Nephron (organoid): ENCODE measurements around the gene VOPP1.
"Not testable (repeated sequence)": the region's sequence is repeated elsewhere in the genome, so short reads cannot be mapped to it uniquely, and the experiment has no call there.

ENCODE experiments used
- H3K27ac Mint-ChIP-seq, 3 experiments: 2 replicates each; pipeline ENCODE4 v1.8.0; 2020; ENCODE audit warnings: mixed read lengths in 3 of 3, mild to moderate bottlenecking in 2 of 3, moderate library complexity in 1 of 3
- H3K27me3 Mint-ChIP-seq: 2 replicates; pipeline ENCODE4 v1.8.0; 2021; ENCODE audit warnings: low read depth, mild to moderate bottlenecking, moderate library complexity, mixed read lengths
- H3K36me3 Mint-ChIP-seq: 2 replicates; pipeline ENCODE4 v1.8.0; 2020; ENCODE audit warnings: low read depth, mixed read lengths
- H3K4me1 Mint-ChIP-seq: 2 replicates; pipeline ENCODE4 v1.8.0; 2020; ENCODE audit warnings: mixed read lengths
- H3K4me3 Mint-ChIP-seq, 3 experiments: 2 replicates each; pipeline ENCODE4 v1.8.0; 2020; ENCODE audit warnings: mild to moderate bottlenecking in 3 of 3, mixed read lengths in 3 of 3, moderate library complexity in 2 of 3
- H3K9me3 Mint-ChIP-seq: 2 replicates; pipeline ENCODE4 v1.8.0; 2020; ENCODE audit warnings: mixed read lengths
- CTCF ChIP-seq, 3 experiments: fragments of 200-600 bp; sonication (generic); IDR thresholded peaks; one replicate each; pipeline ENCODE4 v1.5.0; 2021; ENCODE audit warnings: antibody characterized with exemption in 3 of 3; ENCODE audit not compliant: unreplicated experiment in 3 of 3

The VOPP1 gene

GRCh38 chr7:55587687-55588378 is 15.5 kb upstream of the VOPP1 start:
- TF ChIP-seq CTCF (IDR thresholded peaks at IDR 0.05; ENCODE audit: unreplicated experiment in 3 of 3): no peak
- Mint-ChIP-seq H3K4me1 (no peaks in the 10 kb centered on the region), H3K27me3 (peaks cover 20% of the 10 kb centered on the region), H3K36me3 (no peaks in the 10 kb centered on the region), H3K4me3 (no peak overlapping the region), H3K27ac (no peak overlapping the region), H3K9me3 (no peaks in the 10 kb centered on the region)

- H3K4me3 Mint-ChIP-seq, H3K4me1 Mint-ChIP-seq, H3K36me3 Mint-ChIP-seq, H3K27ac Mint-ChIP-seq, H3K27me3 Mint-ChIP-seq, H3K9me3 Mint-ChIP-seq: not testable (repeated sequence)
These were observed 10.4 kb upstream of the VOPP1 start for GRCh38 chr7:55582656-55583055.

GRCh38 chr7:55576753-55577152 is 4.5 kb upstream of the VOPP1 start:
- Mint-ChIP-seq H3K9me3 (peaks cover 4% of the 10 kb centered on the region), H3K27me3 (peaks cover 13% of the 10 kb centered on the region), H3K27ac (no peak overlapping the region), H3K4me1 (peaks cover 18% of the 10 kb centered on the region), H3K4me3 (no peak overlapping the region), H3K36me3 (no peaks in the 10 kb centered on the region)
- TF ChIP-seq CTCF (IDR thresholded peaks at IDR 0.05; ENCODE audit: unreplicated experiment in 3 of 3): no peak

DNA sequence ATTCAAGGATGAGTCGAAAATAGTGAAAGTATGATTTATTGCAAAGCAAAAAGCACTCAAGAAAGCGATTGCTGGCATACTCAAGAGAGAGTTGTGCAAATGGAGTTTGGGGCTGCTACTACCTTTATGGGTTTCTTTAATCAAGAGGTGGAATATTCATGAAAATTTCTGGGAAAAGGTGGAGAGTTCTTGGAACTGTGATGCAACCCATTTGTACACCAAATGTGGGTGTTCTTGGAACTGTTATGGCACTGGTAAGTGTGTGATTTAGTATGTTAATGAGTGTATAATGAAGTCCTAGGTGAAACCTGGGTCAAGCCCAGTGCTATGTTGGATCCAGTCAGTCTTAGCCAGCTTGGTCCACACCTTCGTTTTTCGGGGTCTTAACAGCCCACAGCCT is 3.4 kb upstream of the VOPP1 start:
- peaks cover 23% of the 10 kb centered on the region for H3K4me1 Mint-ChIP-seq
- H3K4me3 Mint-ChIP-seq: no peak overlapping the region
- no peaks in the 10 kb centered on the region for H3K36me3 Mint-ChIP-seq
- H3K27ac Mint-ChIP-seq: no peak overlapping the region
- no peak for TF ChIP-seq CTCF (IDR thresholded peaks at IDR 0.05; ENCODE audit: unreplicated experiment in 3 of 3)
- H3K9me3 Mint-ChIP-seq: peaks cover 2% of the 10 kb centered on the region
- peaks cover 13% of the 10 kb centered on the region for H3K27me3 Mint-ChIP-seq

GRCh38 chr7:55575098-55575497 is 2.8 kb upstream of the VOPP1 start:
- Mint-ChIP-seq H3K9me3 (peaks cover 2% of the 10 kb centered on the region), H3K27ac (no peak overlapping the region), H3K27me3 (peaks cover 11% of the 10 kb centered on the region), H3K4me3 (no peak overlapping the region), H3K36me3 (no peaks in the 10 kb centered on the region), H3K4me1 (peaks cover 26% of the 10 kb centered on the region)
- TF ChIP-seq CTCF (IDR thresholded peaks at IDR 0.05; ENCODE audit: unreplicated experiment in 3 of 3): no peak

GRCh38 chr7:55574051-55574717 is 1.9 kb upstream of the VOPP1 start:
- peaks cover 34% of the 10 kb centered on the region for H3K4me1 Mint-ChIP-seq
- peak overlapping the region; percentile 68 to 82 (median 71) for H3K27ac Mint-ChIP-seq
- H3K9me3 Mint-ChIP-seq: peaks cover 2% of the 10 kb centered on the region
- no peak for TF ChIP-seq CTCF (IDR thresholded peaks at IDR 0.05; ENCODE audit: unreplicated experiment in 3 of 3)
- peaks cover 7% of the 10 kb centered on the region for H3K27me3 Mint-ChIP-seq
- H3K4me3 Mint-ChIP-seq: peak overlapping the region; percentile 82 to 94 (median 89)
- H3K36me3 Mint-ChIP-seq: no peaks in the 10 kb centered on the region
